Hematopoietic multipotent progenitor cell (in vitro differentiated cells): ENCODE results near the gene NHLH2. TPM values are rescaled to one million over a fixed set of nuclear protein-coding genes. Genes with fewer than 3 reads are reported as not detected.

Experiments
- DNase-seq, 3 donors: peaks; one replicate each; pipeline ENCODE4 v3.0.0-alpha.2; 2011 to 2015; ENCODE audit warnings: low read depth in 2 of 3, low spot score in 2 of 3
- total RNA-seq: library from RNA; depleted of rRNA; stranded (reverse); fragments of >200 nt; gene quantifications from one replicate; pipeline ENCODE4 v1.2.3, GENCODE V29; 2012

NHLH2 gene
- total RNA-seq, 1 donor: under 0.01 TPM

GRCh38 chr1:115809076-115809475, 31.9 kb downstream of the NHLH2 start:
- DNase-seq: no peak

- DNase-seq: peak; percentile 11 to 77 (median 58)
Observed at GRCh38 chr1:115807723-115808122, 33.2 kb downstream of the NHLH2 start.

GRCh38 chr1:115805597-115805996, 35.3 kb downstream of the NHLH2 start:
- DNase-seq: no peak

- DNase-seq: no peak
Observed at GRCh38 chr1:115802416-115802815, 38.5 kb downstream of the NHLH2 start.

GRCh38 chr1:115797486-115797885, 43.4 kb downstream of the NHLH2 start:
- DNase-seq: no peak

- DNase-seq: no peak
Observed at GRCh38 chr1:115796897-115797296, 44.0 kb downstream of the NHLH2 start.

- no peak for DNase-seq
Observed at GRCh38 chr1:115796036-115796435, 44.9 kb downstream of the NHLH2 start.

GRCh38 chr1:115794976-115795639, 45.8 kb downstream of the NHLH2 start:
- DNase-seq: no peak

- DNase-seq: peak in 1 of 3 donors; percentile 22
Observed at GRCh38 chr1:115793162-115793561, 47.8 kb downstream of the NHLH2 start.

GRCh38 chr1:115791816-115792215, 49.1 kb downstream of the NHLH2 start:
- no peak for DNase-seq

- no peak for DNase-seq
Observed at GRCh38 chr1:115790846-115791245, 50.1 kb downstream of the NHLH2 start.

- DNase-seq: no peak
Observed at GRCh38 chr1:115790356-115790755, 50.6 kb downstream of the NHLH2 start.

Other genes with a start within 250 kb of the NHLH2 start
- gene VANGL1, start 199.2 kb downstream of the NHLH2 start, total RNA-seq: 11.8 TPM
- not detected for gene CASQ2, start 72.4 kb downstream of the NHLH2 start, total RNA-seq
- gene SLC22A15, start 135.4 kb upstream of the NHLH2 start, total RNA-seq: 5.4 TPM